ENCODE results near the gene IPO13.

The IPO13 gene

GRCh38 chr1:43978551-43979260 is 32.0 kb downstream of the IPO13 start, which contains the start of gene B4GALT2:
TSS of gene B4GALT2 (plus strand) at chr1:43979210. CDS start at chr1:43981161, 1,951 bp downstream.
- TF ChIP-seq SIN3A (IDR thresholded peaks at IDR 0.05; ENCODE audit: borderline replicate concordance, insufficient read depth, low read length): no peak
- peak; percentile 50; the same call in 1 of the 2 replicates for TF ChIP-seq POLR2AphosphoS5 (IDR thresholded peaks at IDR 0.05; ENCODE audit: low read depth, low read length)

DNA sequence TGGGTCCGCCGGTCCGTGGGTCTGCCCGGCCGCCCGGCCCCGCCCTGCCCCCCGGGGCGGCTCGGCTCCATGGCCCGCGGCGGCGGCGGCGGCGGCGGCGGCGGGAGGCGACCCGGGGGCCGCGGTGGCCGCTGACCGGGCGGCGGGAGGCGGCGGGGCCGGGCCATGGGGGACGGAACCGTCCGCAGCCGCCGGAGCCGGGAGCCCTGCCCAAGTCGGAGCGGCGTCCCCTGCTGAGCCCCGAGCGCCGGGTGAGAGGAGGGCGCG is 32.4 kb downstream of the IPO13 start:
- TF ChIP-seq TAF1 (IDR thresholded peaks at IDR 0.05; ENCODE audit: borderline replicate concordance, insufficient read depth, low read length): peak; percentile 8; the same call in 1 of the 2 replicates
- TF ChIP-seq SIN3A (IDR thresholded peaks at IDR 0.05; ENCODE audit: borderline replicate concordance, insufficient read depth, low read length): no peak

- TF ChIP-seq TAF1 (IDR thresholded peaks at IDR 0.05; ENCODE audit: borderline replicate concordance, insufficient read depth, low read length): no peak
- no peak for TF ChIP-seq REST (IDR thresholded peaks at IDR 0.05; ENCODE audit: insufficient read depth in 1 of 2, low read depth in 2 of 2, low read length in 2 of 2)
- peak; percentile 23; the same call in 1 of the 2 replicates for TF ChIP-seq SIN3A (IDR thresholded peaks at IDR 0.05; ENCODE audit: borderline replicate concordance, insufficient read depth, low read length)
- 0 out of 2 replicates have a peak, but pooled peaks have one; percentile 22 for TF ChIP-seq POLR2AphosphoS5 (IDR thresholded peaks at IDR 0.05; ENCODE audit: low read depth, low read length)
- TF ChIP-seq FOXP2 (optimal IDR thresholded peaks at IDR 0.05; ENCODE audit: borderline replicate concordance, extremely low read depth, extremely low read length, insufficient read depth): no peak
These were observed 32.9 kb downstream of the IPO13 start for GRCh38 chr1:43979528-43980254.

GRCh38 chr1:43980255-43981134 is 33.7 kb downstream of the IPO13 start:
- TF ChIP-seq TAF1 (IDR thresholded peaks at IDR 0.05; ENCODE audit: borderline replicate concordance, insufficient read depth, low read length) (no peak), POLR2AphosphoS5 (IDR thresholded peaks at IDR 0.05; ENCODE audit: low read depth, low read length) (no peak), SIN3A (IDR thresholded peaks at IDR 0.05; ENCODE audit: borderline replicate concordance, insufficient read depth, low read length) (no peak), FOXP2 (optimal IDR thresholded peaks at IDR 0.05; ENCODE audit: borderline replicate concordance, extremely low read depth, extremely low read length, insufficient read depth) (no peak), REST (IDR thresholded peaks at IDR 0.05; ENCODE audit: insufficient read depth in 1 of 2, low read depth in 2 of 2, low read length in 2 of 2) (no peak)

- TF ChIP-seq REST (IDR thresholded peaks at IDR 0.05; ENCODE audit: insufficient read depth in 1 of 2, low read depth in 2 of 2, low read length in 2 of 2) (no peak), FOXP2 (optimal IDR thresholded peaks at IDR 0.05; ENCODE audit: borderline replicate concordance, extremely low read depth, extremely low read length, insufficient read depth) (no peak), POLR2AphosphoS5 (IDR thresholded peaks at IDR 0.05; ENCODE audit: low read depth, low read length) (no peak), TAF1 (IDR thresholded peaks at IDR 0.05; ENCODE audit: borderline replicate concordance, insufficient read depth, low read length) (no peak), SIN3A (IDR thresholded peaks at IDR 0.05; ENCODE audit: borderline replicate concordance, insufficient read depth, low read length) (no peak)
These were observed 34.4 kb downstream of the IPO13 start for GRCh38 chr1:43981135-43981491.
